H7 (cell line): ENCODE measurements around the gene DHX40. TPM values are rescaled to one million over a fixed set of nuclear protein-coding genes. Genes with fewer than 3 reads are reported as not detected.
"Not testable (repeated sequence)": the region's sequence is repeated elsewhere in the genome, so short reads cannot be mapped to it uniquely, and the experiment has no call there.

ENCODE experiments used
- DNase-seq: peaks from one replicate; pipeline ENCODE4 v3.0.0; 2012
- H3K27me3 ChIP-seq: 2 replicates; pipeline ENCODE4 v1.6.0; 2011; ENCODE audit warnings: mild to moderate bottlenecking, low read length; ENCODE audit not compliant: control insufficient read depth, insufficient read depth
- H3K36me3 ChIP-seq: replicated peaks from 2 replicates; pipeline ENCODE4 v1.5.1; 2011; ENCODE audit warnings: low read length; ENCODE audit not compliant: control insufficient read depth, insufficient read depth
- H3K4me3 ChIP-seq: 2 replicates; pipeline ENCODE4 v1.5.1; 2011; ENCODE audit warnings: low read depth, mild to moderate bottlenecking, control low read depth, low read length, moderate library complexity; ENCODE audit not compliant: insufficient read depth
- total RNA-seq: library from RNA; depleted of rRNA; stranded (reverse); fragments of >200 nt; shearing (Covaris generic); gene quantifications from 2 replicates; pipeline ENCODE4 v1.2.3, GENCODE V29; 2014; rRNA removed

Gene DHX40, protein sequence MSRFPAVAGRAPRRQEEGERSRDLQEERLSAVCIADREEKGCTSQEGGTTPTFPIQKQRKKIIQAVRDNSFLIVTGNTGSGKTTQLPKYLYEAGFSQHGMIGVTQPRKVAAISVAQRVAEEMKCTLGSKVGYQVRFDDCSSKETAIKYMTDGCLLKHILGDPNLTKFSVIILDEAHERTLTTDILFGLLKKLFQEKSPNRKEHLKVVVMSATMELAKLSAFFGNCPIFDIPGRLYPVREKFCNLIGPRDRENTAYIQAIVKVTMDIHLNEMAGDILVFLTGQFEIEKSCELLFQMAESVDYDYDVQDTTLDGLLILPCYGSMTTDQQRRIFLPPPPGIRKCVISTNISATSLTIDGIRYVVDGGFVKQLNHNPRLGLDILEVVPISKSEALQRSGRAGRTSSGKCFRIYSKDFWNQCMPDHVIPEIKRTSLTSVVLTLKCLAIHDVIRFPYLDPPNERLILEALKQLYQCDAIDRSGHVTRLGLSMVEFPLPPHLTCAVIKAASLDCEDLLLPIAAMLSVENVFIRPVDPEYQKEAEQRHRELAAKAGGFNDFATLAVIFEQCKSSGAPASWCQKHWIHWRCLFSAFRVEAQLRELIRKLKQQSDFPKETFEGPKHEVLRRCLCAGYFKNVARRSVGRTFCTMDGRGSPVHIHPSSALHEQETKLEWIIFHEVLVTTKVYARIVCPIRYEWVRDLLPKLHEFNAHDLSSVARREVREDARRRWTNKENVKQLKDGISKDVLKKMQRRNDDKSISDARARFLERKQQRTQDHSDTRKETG
- total RNA-seq = 32.5 and 46.3 TPM in 2 replicates

DNA sequence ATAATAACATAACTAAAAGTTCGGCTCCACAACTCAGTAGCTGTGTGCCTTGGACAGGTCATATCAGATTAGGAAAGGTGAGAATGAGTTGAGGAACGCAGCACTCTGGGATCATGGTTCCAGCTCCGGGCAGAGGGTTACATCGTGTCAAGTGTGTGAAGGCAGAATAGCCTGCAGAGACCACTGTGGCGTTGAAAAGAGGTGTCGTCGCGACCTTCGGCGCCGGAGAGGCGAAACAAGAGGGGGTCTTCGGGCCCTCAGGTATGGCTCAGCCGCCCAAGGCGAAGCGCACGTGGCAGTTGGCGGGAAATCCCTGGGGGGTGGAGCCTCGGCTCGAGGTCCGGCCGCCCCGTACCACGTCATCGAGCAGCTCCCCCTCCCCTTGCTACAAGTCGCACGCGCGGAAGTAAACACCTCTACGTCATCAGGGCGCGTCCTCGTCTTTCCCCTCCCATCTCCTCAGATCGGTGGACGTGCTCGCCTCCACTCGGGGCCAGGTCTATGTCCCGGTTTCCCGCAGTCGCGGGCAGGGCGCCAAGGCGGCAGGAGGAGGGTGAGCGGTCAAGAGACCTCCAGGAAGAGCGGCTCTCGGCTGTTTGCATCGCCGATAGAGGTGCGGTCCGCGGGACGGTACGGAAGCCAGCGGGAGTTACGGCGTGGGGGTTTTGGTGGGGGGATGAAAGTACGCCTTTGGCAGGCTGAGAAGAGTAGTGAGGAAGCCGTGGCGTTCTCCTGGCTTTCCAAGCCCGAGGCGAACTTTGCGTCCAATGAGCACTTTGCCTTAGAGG is at the start of gene DHX40:
Gene DHX40, plus strand, starts transcription at position 440 of the 788 bp plus-strand sequence. Its CDS starts 62 bp downstream, at position 502.
- H3K27me3 ChIP-seq = peaks cover 10% of the 10 kb centered on the region
- H3K36me3 ChIP-seq = no peaks in the 10 kb centered on the region
- peak within 1 kb of the TSS; percentile 93 for H3K4me3 ChIP-seq
- peak; percentile 95 for DNase-seq

DNA sequence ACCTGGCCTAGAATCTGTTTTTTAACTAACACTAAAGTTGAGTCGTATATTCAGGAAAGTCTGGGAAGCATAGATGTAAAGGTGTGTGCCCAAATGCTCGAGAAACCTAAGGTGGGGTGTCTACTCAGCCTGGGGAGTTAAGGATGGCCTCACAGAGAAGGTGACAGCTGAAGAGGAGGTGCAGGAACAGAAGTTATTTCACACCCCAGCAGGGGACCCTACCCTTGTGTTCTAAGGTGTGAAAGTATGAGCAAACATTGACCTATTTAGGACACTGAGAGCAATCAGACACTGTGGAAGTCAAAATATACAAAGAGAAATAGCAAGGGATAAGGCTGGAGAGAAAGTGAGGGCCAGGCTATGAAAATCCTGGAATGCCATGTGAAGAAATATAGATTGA is 49.0 kb upstream of the DHX40 start:
- H3K27me3 ChIP-seq = no peaks in the 10 kb centered on the region
- H3K36me3 ChIP-seq = no peaks in the 10 kb centered on the region
- no peak overlapping the region for H3K4me3 ChIP-seq
- no peak for DNase-seq

DNA sequence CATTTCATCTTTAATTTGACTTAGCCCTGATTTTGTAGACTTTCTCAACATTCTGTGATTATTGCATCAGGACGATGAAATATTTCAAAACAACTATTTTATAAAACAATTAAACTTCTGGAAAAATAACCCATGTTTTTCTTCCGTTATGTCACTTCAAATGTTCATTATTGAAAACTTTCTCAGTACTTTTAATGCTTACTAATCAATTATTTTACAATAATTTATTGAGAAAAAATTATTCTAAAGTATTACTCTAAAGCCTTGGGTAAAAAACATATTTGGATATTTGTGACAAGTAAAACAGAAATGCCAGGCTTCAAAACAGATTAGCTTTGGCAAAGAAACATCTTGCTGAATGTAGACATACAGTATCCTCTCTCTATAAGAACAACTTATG is 46.3 kb upstream of the DHX40 start:
- Histone ChIP-seq H3K36me3 (no peaks in the 10 kb centered on the region), H3K27me3 (no peaks in the 10 kb centered on the region), H3K4me3 (no peak overlapping the region)
- DNase-seq = no peak

DNA sequence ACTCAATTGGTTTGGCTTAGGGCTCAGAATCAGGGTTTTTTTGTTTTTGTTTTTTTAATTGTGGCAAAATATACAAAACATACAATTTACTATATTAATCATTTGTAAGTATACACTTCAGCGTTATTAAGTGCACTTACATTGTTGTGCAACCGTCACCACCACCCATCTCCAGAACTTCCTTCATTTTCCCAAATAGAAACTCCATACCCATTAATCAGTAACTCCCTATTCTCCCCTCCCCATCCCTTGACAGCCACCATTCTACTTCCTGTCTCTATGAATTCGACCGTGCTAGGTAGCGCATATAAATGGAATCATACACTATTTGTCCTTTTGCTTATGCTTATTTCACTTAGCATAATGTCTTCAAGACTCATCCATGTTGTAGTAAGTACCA is 45.2 kb upstream of the DHX40 start:
- DNase-seq = no peak
- Histone ChIP-seq H3K36me3 (no peaks in the 10 kb centered on the region), H3K27me3 (no peaks in the 10 kb centered on the region), H3K4me3 (no peak overlapping the region)

DNA sequence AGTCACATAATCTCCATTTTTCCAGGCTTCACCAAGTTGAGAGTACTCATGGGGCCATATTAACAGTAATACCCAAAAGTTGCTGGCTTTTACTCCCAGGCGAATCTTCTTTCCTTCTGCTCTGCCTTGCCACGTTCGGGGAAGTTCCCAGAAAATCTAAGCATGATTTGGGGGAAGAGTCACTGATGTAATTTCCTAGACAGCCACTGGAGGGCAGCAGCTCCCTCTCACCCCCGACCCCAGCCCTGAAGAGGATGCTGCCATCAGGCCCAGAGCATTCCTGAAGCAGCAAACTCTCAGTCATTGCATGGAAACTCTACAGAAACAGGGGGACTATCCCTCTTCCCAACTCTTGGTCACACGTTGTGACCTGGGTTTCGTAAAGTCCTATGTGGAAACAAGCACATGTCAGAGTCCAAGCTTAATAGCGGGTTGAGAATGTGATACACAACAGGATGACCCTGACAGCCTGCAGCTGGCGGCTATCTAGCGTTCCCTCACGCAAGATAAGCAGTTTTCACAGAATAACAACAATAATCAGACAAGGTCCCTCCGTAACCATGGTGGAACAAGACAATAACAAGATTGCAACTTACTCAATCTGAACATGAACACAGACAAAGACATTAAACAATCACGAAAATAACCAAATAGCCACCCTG is 43.8 kb upstream of the DHX40 start:
- no peaks in the 10 kb centered on the region for H3K36me3 ChIP-seq
- no peaks in the 10 kb centered on the region for H3K27me3 ChIP-seq
- no peak overlapping the region for H3K4me3 ChIP-seq
- DNase-seq = peak; percentile 86

DNA sequence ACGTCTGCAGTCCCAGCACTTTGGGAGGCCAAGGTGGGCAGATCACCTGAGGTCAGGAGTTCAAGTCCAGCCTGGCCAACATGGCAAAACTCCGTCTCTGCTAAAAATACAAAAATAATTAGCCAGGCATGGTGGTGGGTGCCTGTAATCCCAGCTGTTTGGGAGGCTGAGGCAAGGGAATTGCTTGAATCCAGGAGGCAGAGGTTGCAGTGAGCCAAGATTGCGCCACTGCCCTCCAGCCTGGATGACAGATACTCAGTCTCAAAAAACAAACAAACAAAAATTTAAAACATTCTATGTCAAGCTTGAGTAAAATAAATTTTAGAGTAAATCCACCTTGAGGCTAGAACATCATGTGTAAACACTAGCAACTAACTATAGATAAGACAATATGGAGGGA is 40.5 kb upstream of the DHX40 start:
- DNase-seq, H3K4me3 ChIP-seq, H3K36me3 ChIP-seq, H3K27me3 ChIP-seq: not testable (repeated sequence)

DNA sequence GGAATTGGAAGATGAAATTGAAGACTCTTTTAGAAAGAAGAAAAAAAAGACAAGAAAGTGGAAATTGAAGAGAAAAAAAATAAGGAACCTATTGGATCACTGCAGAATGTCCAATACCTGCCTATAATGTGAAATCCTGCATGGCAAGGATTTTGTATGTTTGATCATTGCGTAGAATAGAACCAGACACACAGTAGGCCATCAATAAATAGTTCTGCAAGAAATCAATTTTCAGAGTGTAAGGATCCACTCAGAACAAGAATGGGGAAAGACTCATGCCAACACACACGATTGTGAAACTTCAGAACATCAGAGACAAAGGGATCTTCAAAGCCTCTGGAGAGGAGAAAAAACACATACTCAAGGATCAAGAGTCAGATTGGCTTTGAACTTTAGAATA is 39.7 kb upstream of the DHX40 start:
- no peak for DNase-seq
- Histone ChIP-seq H3K36me3 (no peaks in the 10 kb centered on the region), H3K4me3 (no peak overlapping the region), H3K27me3 (no peaks in the 10 kb centered on the region)

DNA sequence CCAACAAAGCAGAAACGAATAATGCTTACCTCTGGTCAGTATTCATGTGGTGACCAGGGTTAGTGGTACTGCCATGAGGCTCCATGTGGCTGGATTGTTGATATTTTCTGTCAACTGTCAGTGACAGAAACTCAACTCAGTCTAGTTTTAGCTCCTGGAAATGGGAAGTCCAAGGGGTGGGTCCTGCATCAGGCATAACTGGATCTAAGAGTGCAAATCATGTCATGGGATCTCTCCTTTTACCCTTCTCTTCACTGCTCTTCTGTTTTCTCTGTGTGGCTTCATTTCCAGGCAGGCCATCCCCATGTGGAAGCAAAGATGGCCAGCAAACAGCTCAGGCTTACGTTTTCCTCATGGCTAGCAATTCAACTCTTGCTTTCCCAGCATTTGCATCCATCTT is 39.0 kb upstream of the DHX40 start:
- no peak for DNase-seq
- Histone ChIP-seq H3K27me3 (no peaks in the 10 kb centered on the region), H3K4me3 (no peak overlapping the region), H3K36me3 (no peaks in the 10 kb centered on the region)

DNA sequence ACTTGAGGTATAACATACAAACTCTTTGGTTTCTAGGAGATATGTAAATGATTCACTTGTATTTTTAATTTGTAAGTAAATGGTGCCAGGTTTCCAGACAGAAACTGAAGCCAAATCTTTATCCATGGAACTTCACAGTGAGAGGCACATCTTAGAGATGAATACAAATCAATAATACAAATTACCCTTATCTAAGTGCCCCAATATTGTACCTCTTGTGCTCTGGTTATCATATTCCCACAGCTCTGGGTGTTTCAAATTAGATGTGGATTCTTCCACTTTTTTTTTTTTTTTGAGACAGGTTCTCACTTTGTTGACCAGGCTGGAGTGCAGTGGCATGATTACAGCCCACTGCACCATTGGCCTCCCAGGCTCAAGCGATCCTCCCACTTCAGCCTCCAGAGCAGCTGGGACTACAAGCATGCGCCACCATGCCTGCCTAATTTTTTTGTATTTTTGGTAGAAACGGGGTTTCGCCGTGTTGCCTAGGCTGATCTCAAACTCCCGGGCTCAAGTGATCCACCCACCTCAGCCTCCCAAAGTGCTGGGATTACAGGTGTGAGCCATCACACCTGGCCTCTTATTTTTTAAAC is 38.0 kb upstream of the DHX40 start:
- no peaks in the 10 kb centered on the region for H3K36me3 ChIP-seq
- no peak for DNase-seq
- no peaks in the 10 kb centered on the region for H3K27me3 ChIP-seq
- no peak overlapping the region for H3K4me3 ChIP-seq

DNA sequence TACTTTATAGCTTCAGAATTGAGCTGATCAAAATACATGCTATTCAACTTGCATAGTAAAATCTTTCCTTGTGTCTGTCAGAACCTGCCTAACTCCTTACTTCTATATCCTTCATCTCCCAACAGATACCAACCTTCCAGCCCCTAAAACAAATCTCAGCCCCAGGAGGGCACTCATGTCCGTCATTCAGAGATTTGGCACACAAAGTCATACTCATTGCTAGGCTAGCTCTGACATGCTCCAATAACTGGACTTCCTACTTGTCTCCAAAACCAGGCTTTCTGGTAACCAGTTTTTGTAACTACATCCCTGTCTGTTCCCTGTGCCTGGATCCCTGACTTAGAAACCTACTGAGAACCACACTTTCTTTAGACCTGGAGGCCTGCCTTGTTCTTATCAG is 37.5 kb upstream of the DHX40 start:
- Histone ChIP-seq H3K27me3 (no peaks in the 10 kb centered on the region), H3K4me3 (no peak overlapping the region), H3K36me3 (no peaks in the 10 kb centered on the region)
- no peak for DNase-seq

DNA sequence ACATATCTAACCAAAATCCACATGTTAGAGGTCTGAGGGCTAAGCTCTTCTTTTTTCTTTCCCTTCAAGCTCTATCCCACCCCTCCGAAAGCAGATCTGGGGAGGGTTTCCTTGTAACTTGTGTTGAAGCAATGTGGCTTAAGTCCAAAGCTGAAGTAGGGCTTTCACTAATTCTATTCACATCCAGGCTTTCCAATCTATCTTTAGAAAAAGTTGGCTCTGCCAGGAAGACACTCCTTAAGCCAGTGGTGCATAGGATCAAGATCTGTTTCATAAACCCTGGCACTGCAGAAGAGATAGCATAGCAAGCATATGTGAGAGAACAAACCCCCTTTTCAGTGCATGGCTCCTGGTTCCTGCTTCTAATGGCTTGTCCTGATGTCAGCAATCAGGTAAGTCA is 34.9 kb upstream of the DHX40 start:
- Histone ChIP-seq H3K4me3 (no peak overlapping the region), H3K36me3 (no peaks in the 10 kb centered on the region), H3K27me3 (no peaks in the 10 kb centered on the region)
- DNase-seq = no peak

DNA sequence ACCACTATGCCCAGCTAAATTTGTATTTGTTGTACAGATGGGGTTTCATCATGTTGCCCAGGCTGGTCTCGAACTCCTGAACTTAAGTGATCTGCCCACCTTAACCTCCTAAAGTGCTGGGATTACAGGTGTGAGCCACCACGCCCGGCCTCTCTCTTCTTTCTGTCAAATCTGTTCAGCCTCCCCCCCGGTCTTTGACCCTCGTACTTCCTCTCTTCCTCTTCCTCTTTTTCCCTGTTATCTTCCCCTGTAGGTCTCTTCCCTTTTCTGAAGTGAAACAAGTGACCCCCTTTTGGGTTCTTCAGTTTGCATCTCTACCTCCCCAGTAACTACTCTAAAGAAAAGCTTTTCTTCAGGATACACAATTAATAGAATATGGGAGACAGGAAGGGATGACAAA is 31.7 kb upstream of the DHX40 start:
- Histone ChIP-seq H3K27me3 (no peaks in the 10 kb centered on the region), H3K36me3 (no peaks in the 10 kb centered on the region), H3K4me3 (no peak overlapping the region)
- DNase-seq = no peak

DNA sequence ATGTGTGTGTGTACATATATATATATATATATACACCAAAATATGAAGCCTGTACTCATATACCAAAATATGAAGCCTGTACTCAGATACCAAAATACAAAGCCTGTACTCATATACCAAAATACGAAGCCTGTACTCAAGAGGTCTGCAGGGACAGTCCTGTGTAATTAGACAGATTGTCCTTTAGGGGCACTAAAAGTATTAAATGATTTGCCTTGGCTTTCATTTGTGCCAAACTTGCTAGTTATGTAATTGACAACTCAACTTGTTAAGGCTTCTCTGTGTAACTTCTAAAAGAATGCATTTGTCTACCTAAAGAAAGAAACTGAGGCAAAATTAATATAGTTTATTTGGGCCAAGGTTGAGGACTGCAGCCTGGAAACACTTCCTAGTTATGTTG is 30.8 kb upstream of the DHX40 start:
- H3K27me3 ChIP-seq = no peaks in the 10 kb centered on the region
- peak; percentile 31 for DNase-seq
- H3K36me3 ChIP-seq = no peaks in the 10 kb centered on the region
- H3K4me3 ChIP-seq = no peak overlapping the region
